ENCODE measurements around the gene RPS28. TPM values are rescaled to one million over a fixed set of nuclear protein-coding genes. Genes with fewer than 3 reads are reported as not detected.
A peak's percentile ranks its signal among the peaks of the same experiment; 100 is the strongest.

Gene RPS28
- total RNA-seq, 4 donors from 2014 or later = 267 to 710 (median 400) TPM

DNA sequence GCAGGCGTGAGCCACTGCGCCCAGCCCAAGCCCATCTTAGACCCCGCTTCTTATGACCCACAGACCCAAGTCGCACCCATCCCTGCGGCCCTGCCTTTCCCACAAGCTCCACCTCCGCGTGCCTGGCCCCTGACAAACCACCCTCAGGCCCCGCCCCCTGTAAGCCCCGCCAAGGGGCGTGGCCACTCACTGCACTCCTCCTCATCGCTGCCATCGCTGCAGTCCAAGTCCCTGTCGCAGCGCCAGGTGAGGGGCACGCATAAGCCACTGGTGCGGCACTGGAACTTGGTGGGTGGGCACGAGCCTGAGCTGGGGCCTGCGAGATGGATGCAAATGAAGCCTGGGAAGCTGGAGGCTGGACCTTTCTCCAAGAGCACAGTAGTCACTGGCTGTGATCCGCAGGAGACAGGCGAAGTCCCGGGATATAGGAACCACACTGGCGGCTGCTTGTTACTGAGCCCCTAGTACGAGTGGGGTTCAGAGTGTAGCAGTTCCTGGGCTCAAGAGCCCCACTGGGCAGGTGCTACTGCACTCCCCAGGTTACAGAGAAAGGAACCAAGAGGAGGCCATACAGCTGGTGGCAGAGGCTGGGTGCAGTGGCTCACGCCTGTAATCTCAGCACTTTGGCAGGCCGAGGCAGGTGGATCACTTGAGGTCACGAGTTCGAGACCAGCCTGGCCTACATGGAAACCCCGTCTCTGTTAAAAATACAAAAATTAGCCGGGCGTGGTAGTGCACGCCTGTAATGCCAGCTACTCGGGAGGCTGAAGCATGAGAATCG is 16.3 kb upstream of the RPS28 start:
- H3K4me3 ChIP-seq = no peak overlapping the region
- H3K27ac ChIP-seq = no peak overlapping the region
- H3K9me3 ChIP-seq = no peaks in the 10 kb centered on the region
- H3K4me1 ChIP-seq = peaks cover 16 to 40% (median 19%) of the 10 kb centered on the region in 3 donors
- intact Hi-C loops (cut with DNase I) = no loop called here
- TF ChIP-seq, protein P1, sequence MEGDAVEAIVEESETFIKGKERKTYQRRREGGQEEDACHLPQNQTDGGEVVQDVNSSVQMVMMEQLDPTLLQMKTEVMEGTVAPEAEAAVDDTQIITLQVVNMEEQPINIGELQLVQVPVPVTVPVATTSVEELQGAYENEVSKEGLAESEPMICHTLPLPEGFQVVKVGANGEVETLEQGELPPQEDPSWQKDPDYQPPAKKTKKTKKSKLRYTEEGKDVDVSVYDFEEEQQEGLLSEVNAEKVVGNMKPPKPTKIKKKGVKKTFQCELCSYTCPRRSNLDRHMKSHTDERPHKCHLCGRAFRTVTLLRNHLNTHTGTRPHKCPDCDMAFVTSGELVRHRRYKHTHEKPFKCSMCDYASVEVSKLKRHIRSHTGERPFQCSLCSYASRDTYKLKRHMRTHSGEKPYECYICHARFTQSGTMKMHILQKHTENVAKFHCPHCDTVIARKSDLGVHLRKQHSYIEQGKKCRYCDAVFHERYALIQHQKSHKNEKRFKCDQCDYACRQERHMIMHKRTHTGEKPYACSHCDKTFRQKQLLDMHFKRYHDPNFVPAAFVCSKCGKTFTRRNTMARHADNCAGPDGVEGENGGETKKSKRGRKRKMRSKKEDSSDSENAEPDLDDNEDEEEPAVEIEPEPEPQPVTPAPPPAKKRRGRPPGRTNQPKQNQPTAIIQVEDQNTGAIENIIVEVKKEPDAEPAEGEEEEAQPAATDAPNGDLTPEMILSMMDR (IDR thresholded peaks at IDR 0.05) = no peak
- no peak for TF ChIP-seq POLR2A (IDR thresholded peaks at IDR 0.05)
- H3K27me3 ChIP-seq = no peaks in the 10 kb centered on the region
- WGBS, 2 donors = 83 to 95% methylated on average over 14 to 17 of the region's 33 CpGs
- no peak for DNase-seq
- H3K36me3 ChIP-seq = peaks cover 0 to 27% (median 5%) of the 10 kb centered on the region in 3 donors

DNA sequence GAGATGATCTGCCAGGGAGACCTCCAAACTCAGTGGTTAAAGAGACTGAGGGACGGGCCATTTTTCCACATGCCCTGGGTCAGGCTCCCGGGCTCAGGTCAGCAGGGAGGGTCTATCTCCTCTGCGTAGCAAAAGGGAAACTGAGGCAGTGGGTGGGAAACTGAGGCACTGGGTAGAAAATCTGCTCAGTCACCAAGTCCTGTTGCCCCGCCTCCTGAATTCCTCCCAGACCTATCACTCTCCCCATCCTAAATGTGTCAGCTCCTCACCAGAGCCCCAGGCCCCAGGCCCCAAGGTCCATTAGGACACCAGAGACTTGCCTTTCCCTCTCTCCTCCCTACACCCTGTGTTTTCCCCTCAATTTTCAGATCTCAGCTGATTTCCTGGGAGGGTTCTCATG is 15.5 kb upstream of the RPS28 start:
- H3K9me3 ChIP-seq = no peaks in the 10 kb centered on the region
- intact Hi-C loops (cut with DNase I) = no loop called here
- H3K27ac ChIP-seq = peak overlapping the region in 2 of 4 donors; percentile 16 to 17
- no peak for DNase-seq
- H3K36me3 ChIP-seq = peaks cover 0 to 34% (median 5%) of the 10 kb centered on the region in 3 donors
- TF ChIP-seq POLR2A (IDR thresholded peaks at IDR 0.05) = no peak
- TF ChIP-seq, protein P1 (IDR thresholded peaks at IDR 0.05) = no peak
- WGBS, 2 donors = 80 to 81% methylated on average over 2 to 4 of the region's 4 CpGs
- no peaks in the 10 kb centered on the region for H3K27me3 ChIP-seq
- no peak overlapping the region for H3K4me3 ChIP-seq
- peaks cover 16 to 41% (median 19%) of the 10 kb centered on the region in 3 donors for H3K4me1 ChIP-seq

GRCh38 chr19:8306235-8307054 is 14.9 kb upstream of the RPS28 start:
- H3K36me3 ChIP-seq = peaks cover 0 to 41% (median 5%) of the 10 kb centered on the region in 3 donors
- H3K4me1 ChIP-seq = peaks cover 16 to 44% (median 19%) of the 10 kb centered on the region in 3 donors
- no peaks in the 10 kb centered on the region for H3K27me3 ChIP-seq
- 52 to 73% methylated on average over 2 to 12 of the region's 17 CpGs for WGBS, 2 donors
- DNase-seq = no peak
- H3K9me3 ChIP-seq = no peaks in the 10 kb centered on the region
- H3K27ac ChIP-seq = peak overlapping the region in 2 of 4 donors; percentile 16 to 17
- TF ChIP-seq, protein P1 (IDR thresholded peaks at IDR 0.05) = no peak
- TF ChIP-seq POLR2A (IDR thresholded peaks at IDR 0.05) = no peak
- intact Hi-C loops (cut with DNase I) = no loop called here
- peak overlapping the region in 1 of 4 donors; percentile 80 for H3K4me3 ChIP-seq

- Histone ChIP-seq H3K9me3 (no peaks in the 10 kb centered on the region), H3K27me3 (no peaks in the 10 kb centered on the region), H3K4me1 (peaks cover 22 to 54% (median 26%) of the 10 kb centered on the region in 3 donors), H3K36me3 (peaks cover 0 to 41% (median 5%) of the 10 kb centered on the region in 3 donors), H3K4me3 (peak overlapping the region; percentile 48 to 80 (median 54)), H3K27ac (peak overlapping the region; percentile 46 to 83 (median 79))
- TF ChIP-seq, protein P1 (IDR thresholded peaks at IDR 0.05) = no peak
- DNase-seq = no peak
- intact Hi-C loops (cut with DNase I) = no loop called here
- 28 to 31% methylated on average over 19 to 20 of the region's 24 CpGs for WGBS, 2 donors
Measured at GRCh38 chr19:8307400-8307964, 13.8 kb upstream of the RPS28 start.
